ENCODE results near the gene SMYD3.

Gene SMYD3

GRCh38 chr1:246219508-246220030, 287.5 kb downstream of the SMYD3 start:
- H4K20me1 ChIP-seq (ENCODE audit: low read depth, low read length): peaks cover 4% of the 10 kb centered on the region; the same call in 1 of the 2 replicates
- H3K4me3 ChIP-seq (ENCODE audit: insufficient read depth, low read length, poor library complexity, severe bottlenecking): no peak overlapping the region
- H3K4me2 ChIP-seq (ENCODE audit: low read depth, low read length, poor library complexity, severe bottlenecking): peak overlapping the region; percentile 9
- H3F3A ChIP-seq (ENCODE audit: insufficient read depth): no peaks in the 10 kb centered on the region
- no peaks in the 10 kb centered on the region for H3K27me3 ChIP-seq (ENCODE audit: low read length)
- H3K9me2 ChIP-seq (replicated peaks; ENCODE audit: insufficient read depth, low read length): no peaks in the 10 kb centered on the region
- no peak overlapping the region for H2AFZ ChIP-seq (ENCODE audit: low read depth, low read length, severe bottlenecking)
- H3K79me2 ChIP-seq (ENCODE audit: insufficient read depth, low read length): no peaks in the 10 kb centered on the region
- H3K9ac ChIP-seq (ENCODE audit: low read length): no peak overlapping the region
- peaks cover 16% of the 10 kb centered on the region; the same call in 1 of the 2 replicates for H3K9me3 ChIP-seq (ENCODE audit: insufficient read depth, low read length)
- H3K27ac ChIP-seq (ENCODE audit: low read depth, low read length): 0 out of 2 replicates have a peak overlapping the region, but pooled peaks have one; percentile 12
- no peak for TF ChIP-seq EZH2phosphoT487 (conservative IDR thresholded peaks at IDR 0.05; ENCODE audit: low read length)
- TF ChIP-seq CTCF (IDR thresholded peaks at IDR 0.05; ENCODE audit: insufficient read depth, low read length, poor library complexity, severe bottlenecking): no peak
- H3K36me3 ChIP-seq (ENCODE audit: low read length): no peaks in the 10 kb centered on the region

- H4K20me1 ChIP-seq (ENCODE audit: low read depth, low read length): peaks cover 4% of the 10 kb centered on the region; the same call in 1 of the 2 replicates
- TF ChIP-seq CTCF (IDR thresholded peaks at IDR 0.05; ENCODE audit: insufficient read depth, low read length, poor library complexity, severe bottlenecking): no peak
- TF ChIP-seq EZH2phosphoT487 (conservative IDR thresholded peaks at IDR 0.05; ENCODE audit: low read length): no peak
- no peak overlapping the region for H3K4me3 ChIP-seq (ENCODE audit: insufficient read depth, low read length, poor library complexity, severe bottlenecking)
- no peaks in the 10 kb centered on the region for H3K36me3 ChIP-seq (ENCODE audit: low read length)
- no peaks in the 10 kb centered on the region for H3K27me3 ChIP-seq (ENCODE audit: low read length)
- no peak overlapping the region for H2AFZ ChIP-seq (ENCODE audit: low read depth, low read length, severe bottlenecking)
- peaks cover 16% of the 10 kb centered on the region; the same call in 1 of the 2 replicates for H3K9me3 ChIP-seq (ENCODE audit: insufficient read depth, low read length)
- no peaks in the 10 kb centered on the region for H3K79me2 ChIP-seq (ENCODE audit: insufficient read depth, low read length)
- no peak overlapping the region for H3K4me2 ChIP-seq (ENCODE audit: low read depth, low read length, poor library complexity, severe bottlenecking)
- no peak overlapping the region for H3K9ac ChIP-seq (ENCODE audit: low read length)
- no peak overlapping the region for H3K27ac ChIP-seq (ENCODE audit: low read depth, low read length)
- no peaks in the 10 kb centered on the region for H3F3A ChIP-seq (ENCODE audit: insufficient read depth)
- H3K9me2 ChIP-seq (replicated peaks; ENCODE audit: insufficient read depth, low read length): no peaks in the 10 kb centered on the region
Observed at GRCh38 chr1:246218686-246219085, 288.4 kb downstream of the SMYD3 start.

GRCh38 chr1:246216906-246217305, 290.2 kb downstream of the SMYD3 start:
- no peak overlapping the region for H3K9ac ChIP-seq (ENCODE audit: low read length)
- no peaks in the 10 kb centered on the region for H3K36me3 ChIP-seq (ENCODE audit: low read length)
- H4K20me1 ChIP-seq (ENCODE audit: low read depth, low read length): peaks cover 4% of the 10 kb centered on the region; the same call in 1 of the 2 replicates
- no peak overlapping the region for H3K27ac ChIP-seq (ENCODE audit: low read depth, low read length)
- no peaks in the 10 kb centered on the region for H3K9me2 ChIP-seq (replicated peaks; ENCODE audit: insufficient read depth, low read length)
- H3K9me3 ChIP-seq (ENCODE audit: insufficient read depth, low read length): peaks cover 15% of the 10 kb centered on the region; the same call in 1 of the 2 replicates
- no peaks in the 10 kb centered on the region for H3K79me2 ChIP-seq (ENCODE audit: insufficient read depth, low read length)
- no peak overlapping the region for H3K4me2 ChIP-seq (ENCODE audit: low read depth, low read length, poor library complexity, severe bottlenecking)
- no peaks in the 10 kb centered on the region for H3K27me3 ChIP-seq (ENCODE audit: low read length)
- TF ChIP-seq CTCF (IDR thresholded peaks at IDR 0.05; ENCODE audit: insufficient read depth, low read length, poor library complexity, severe bottlenecking): no peak
- no peak for TF ChIP-seq EZH2phosphoT487 (conservative IDR thresholded peaks at IDR 0.05; ENCODE audit: low read length)
- no peak overlapping the region for H3K4me3 ChIP-seq (ENCODE audit: insufficient read depth, low read length, poor library complexity, severe bottlenecking)
- H2AFZ ChIP-seq (ENCODE audit: low read depth, low read length, severe bottlenecking): no peak overlapping the region
- H3F3A ChIP-seq (ENCODE audit: insufficient read depth): no peaks in the 10 kb centered on the region
